ENCODE results near the gene SEMA5A.

The SEMA5A gene

GRCh38 chr5:9105851-9106250, 440.0 kb downstream of the SEMA5A start:
- DNase-seq (ENCODE audit: low read depth) = no peak

DNA sequence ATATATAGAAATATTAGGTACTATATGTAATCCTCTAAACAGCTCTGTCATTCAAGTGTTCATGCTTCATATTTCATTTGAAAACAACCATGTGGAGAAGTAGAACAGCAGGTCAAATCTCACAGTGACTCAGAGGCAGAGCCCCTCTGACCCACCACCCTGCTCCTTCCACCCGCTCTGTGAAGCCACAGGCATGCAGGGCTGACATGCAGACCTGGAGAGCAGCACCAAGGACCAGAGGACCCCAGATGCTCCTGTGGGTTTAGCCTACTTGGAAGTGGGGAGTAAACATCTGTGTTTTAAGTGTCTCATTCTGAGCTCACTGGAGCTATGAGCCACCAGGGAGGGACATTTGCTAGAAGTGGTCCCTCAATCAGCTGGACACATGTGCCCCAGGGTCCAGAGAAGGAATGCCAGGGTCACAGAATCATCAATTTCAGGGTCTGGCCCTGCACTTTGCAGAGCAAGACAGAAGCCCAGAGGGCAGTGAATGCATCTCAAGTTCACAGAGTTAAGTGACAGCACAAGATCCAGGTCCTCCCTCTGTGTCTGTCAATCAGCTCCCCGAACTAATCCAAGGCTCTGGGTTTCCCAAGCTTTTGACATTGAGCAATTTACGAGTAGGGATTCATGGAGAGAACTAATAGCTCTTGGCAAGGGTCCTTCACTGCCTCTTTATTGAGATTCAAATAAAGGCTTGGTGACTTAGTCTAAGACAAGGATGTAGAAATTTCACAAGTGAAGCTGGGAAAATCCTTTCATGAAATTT, 441.1 kb downstream of the SEMA5A start:
- DNase-seq (ENCODE audit: low read depth) = no peak

DNA sequence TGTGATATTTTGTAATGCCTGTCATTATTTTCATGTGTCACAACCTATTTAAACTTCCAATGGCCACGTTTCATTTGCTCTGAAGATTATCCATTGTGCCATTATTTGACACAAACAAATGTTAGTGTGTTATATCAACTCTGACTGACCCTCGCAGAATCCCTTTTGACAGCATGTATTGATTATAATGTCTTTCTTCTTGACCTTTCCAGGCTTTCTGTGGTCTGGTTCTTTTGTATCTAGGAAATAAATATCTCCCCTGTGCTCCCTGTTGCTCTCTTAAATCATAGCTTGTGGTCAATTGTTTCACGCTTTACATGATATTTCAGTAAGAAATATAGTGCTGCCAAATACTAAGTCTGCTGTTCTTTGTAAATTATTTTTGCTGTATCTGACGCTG, 442.6 kb downstream of the SEMA5A start:
- no peak for DNase-seq (ENCODE audit: low read depth)

DNA sequence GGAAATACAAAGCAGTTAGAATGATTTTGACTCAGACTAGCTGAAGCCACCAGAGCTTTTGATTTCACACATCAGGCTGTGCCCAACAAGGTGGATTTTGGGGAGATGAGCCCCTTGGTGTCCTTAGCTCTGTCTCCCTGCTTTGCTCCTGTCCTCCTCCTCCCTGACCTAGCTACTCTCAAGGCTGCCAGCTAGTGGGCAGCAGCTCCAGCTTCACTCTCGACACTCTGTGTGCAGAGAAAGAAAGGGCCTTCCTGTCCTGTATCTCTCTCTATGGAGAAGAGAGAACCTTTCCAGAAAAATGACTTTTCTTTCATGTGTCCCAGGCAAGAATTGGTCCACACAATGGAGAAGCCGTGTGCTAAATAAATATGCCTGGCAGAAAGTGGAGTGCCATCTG, 446.2 kb downstream of the SEMA5A start:
- DNase-seq (ENCODE audit: low read depth) = no peak

DNA sequence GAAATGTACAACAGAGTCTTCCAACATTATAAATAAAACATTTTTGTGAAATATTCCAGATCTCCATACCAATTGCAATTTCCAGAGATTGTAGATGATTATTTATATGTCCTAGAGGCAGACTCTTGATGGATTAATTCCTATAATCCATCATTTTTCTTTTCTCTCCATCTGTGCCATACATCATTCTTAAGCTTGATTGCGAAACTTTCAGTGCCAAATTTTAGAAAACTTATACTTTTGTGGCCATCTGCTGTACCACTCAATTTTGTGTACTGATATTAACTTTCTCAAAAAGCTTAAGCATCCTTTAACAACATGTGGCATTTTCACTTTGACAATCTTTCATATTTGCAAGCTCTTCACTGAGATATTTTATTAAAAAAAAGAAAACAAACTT, 446.9 kb downstream of the SEMA5A start:
- no peak for DNase-seq (ENCODE audit: low read depth)

DNA sequence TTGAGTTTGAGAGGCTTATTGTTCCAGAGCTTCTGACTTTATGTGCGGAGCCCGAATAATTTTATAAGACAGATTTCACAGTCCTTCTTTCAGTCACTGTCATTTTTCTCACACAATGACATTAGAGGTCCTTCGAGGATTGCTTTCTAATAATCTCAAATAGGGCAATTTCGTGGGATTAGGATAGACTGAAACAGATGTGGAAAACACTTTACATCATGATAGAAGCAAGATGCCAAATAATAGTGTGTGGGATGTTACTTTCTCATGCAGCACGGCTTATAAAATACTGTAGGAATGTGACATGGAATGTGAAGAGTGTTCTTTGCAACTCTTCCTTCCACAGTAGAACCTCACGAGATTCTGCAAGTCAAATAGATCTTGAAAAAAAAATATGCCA, 451.3 kb downstream of the SEMA5A start:
- DNase-seq (ENCODE audit: low read depth) = no peak

DNA sequence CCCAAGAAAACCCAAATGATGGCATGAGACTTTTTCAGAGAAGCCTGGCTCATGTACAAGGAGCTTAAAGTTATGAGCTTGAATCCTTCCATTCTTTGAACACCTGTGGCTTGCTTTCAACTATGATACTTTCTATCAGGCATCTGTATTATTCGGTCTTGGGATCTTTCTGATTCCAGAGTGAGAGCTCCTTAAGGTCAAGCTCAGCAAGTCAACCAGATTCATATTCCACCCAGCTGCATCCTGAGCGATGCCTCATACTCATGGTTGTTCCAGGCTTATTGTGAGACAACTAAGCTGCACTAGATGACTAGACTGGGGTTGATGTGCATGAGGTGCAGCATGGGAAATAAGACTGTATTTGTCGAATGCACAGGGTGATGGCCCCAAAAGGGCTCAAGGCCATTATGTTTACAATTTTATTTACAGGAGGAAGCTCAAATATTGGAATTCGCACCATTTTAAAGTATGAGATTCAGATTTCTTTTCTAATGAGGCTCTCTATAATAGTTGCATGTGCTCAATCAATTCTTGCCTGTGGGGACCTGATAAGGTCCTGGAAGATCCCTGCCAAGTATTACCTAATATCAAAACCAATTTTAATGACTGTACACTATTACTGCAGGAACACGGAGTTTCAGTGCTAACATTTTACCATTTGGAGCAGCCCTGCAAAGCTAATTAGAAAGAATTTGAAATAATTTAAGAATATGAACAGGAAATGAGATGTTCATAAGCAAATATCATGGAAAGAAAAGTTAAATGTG, 453.8 kb downstream of the SEMA5A start:
- DNase-seq (ENCODE audit: low read depth) = no peak

DNA sequence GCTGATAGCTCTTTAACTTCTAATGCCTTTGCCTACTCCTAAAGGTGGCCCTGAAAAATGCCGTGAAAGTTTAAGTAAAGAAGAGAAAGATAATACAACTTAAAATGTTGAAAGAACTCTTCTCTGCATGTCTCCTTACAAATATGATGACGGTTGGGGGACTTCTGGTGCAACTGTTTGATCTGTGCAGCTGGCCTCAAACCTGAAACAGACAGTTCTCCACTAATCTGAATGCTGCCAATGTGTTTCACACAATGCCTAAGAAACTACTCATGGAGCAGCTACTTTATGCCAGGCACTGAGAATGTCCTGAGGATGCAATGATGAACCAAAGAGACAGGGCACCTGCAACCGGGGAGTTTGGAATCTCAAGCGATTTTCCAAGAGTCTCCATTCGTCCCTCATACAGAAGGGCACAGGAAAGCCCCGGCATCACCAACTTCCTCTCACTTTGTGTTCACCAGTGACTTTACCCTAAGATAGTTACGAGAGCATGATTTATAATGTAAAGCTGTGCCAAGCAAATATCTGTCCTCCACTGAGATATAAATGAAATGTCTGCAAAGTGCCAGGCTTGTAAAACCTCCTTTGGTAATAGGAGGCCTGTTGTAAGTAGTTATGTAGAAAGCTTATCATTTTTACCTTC, 455.4 kb downstream of the SEMA5A start:
- DNase-seq (ENCODE audit: low read depth) = no peak

- DNase-seq (ENCODE audit: low read depth) = no peak
Measured at GRCh38 chr5:9089893-9090292, 456.0 kb downstream of the SEMA5A start.

DNA sequence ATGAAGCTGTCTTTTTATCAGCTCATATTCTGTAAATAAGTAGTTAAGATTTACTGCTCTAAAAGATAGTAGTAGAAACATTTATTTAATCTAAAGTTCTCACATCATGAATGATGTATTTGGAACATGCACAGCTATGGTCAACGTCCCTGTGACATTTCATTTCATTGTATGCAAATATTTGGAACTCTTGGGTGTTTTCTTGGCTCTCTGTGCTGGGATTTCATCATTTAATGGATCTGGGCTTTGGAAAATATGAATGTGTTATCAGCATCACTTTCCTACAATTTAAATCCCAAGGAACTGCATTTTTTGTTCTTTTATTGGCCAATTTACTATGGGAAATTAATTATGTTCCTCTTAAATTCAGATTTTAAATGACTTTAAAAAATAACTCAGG, 462.9 kb downstream of the SEMA5A start:
- no peak for DNase-seq (ENCODE audit: low read depth)

GRCh38 chr5:9072701-9073100, 473.2 kb downstream of the SEMA5A start:
- DNase-seq (ENCODE audit: low read depth) = no peak

- no peak for DNase-seq (ENCODE audit: low read depth)
Measured at GRCh38 chr5:9071524-9071923, 474.4 kb downstream of the SEMA5A start.

- no peak for DNase-seq (ENCODE audit: low read depth)
Measured at GRCh38 chr5:9071074-9071473, 474.8 kb downstream of the SEMA5A start.

DNA sequence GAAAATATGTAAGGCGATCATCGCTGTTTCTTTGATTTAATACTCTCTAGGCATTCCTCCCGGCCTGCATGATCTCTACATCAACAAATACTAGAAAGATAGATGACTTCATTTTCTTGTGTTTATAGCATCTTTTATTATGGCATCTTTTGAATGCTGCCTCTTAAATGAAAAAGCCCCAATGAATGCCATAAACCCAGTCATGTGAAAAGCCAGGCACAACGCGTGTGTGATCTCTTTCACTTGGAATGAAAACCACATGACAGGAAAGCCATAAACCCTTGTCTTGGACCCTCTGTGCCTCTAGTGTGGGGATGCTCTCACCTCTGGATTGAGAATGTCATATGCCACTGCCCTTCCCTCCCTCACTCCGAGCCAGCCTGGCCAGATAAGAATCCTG, 476.2 kb downstream of the SEMA5A start:
- no peak for DNase-seq (ENCODE audit: low read depth)

DNA sequence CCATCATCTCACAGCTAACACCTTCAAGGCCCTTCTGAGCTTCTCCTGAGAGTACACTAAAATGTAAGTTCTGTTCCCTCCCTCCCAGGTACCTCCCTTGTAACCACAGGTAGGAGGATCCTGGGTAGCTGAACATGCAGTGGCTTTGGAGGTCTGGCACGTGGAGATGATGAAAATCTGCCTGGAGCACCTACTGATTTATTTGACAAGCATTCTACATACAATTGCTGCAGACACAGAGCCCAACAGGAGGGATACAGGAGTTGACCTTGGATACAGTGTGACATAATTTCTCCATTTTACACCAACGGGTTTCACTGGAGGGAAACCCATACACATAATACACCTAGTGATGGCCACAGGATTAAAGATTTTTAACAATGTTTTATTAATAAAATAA, 478.7 kb downstream of the SEMA5A start:
- DNase-seq (ENCODE audit: low read depth) = no peak

DNA sequence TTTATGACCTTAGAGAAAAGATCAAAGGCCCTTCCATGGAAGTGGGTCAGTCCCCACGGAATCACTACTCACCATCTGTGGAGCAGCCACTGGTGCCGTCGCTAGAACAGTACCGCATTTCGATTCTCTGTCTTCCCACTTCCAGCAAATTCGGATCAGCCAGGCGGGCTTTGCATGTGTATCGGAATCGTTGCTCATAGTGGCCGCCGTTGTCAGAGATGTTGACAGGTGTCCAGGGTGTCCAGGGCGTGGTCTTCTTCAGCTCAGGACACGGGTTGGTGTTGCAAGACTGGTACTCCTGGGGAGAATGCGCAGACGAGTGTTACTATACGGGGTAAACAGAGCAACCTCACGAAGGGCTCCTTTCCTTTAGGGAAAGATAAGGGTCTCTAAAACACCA, 479.5 kb downstream of the SEMA5A start:
- DNase-seq (ENCODE audit: low read depth) = no peak

GRCh38 chr5:9063615-9064245, 482.1 kb downstream of the SEMA5A start:
- no peak for DNase-seq (ENCODE audit: low read depth)

- no peak for DNase-seq (ENCODE audit: low read depth)
Measured at GRCh38 chr5:9062873-9063272, 483.0 kb downstream of the SEMA5A start.

- no peak for DNase-seq (ENCODE audit: low read depth)
Measured at GRCh38 chr5:9059920-9060691, 485.8 kb downstream of the SEMA5A start.

DNA sequence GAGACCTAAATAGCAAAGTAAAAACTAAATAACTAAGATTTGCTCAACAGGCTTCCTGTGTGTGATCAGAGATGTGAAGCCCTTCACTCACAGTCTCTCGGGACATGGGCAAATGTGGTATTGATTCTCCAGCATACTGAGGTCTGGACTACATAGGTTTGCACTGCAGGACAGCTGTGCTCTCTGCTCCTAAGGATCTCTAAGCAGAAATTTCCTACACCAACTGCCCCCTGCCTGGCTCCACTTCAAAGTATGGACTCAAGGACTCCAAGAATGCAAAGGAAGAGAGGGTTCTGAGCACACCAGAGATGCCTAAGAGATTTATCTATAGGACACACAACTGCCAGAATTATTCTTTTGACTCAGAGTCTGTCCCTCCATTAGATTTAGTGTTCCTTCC, 487.2 kb downstream of the SEMA5A start:
- no peak for DNase-seq (ENCODE audit: low read depth)

DNA sequence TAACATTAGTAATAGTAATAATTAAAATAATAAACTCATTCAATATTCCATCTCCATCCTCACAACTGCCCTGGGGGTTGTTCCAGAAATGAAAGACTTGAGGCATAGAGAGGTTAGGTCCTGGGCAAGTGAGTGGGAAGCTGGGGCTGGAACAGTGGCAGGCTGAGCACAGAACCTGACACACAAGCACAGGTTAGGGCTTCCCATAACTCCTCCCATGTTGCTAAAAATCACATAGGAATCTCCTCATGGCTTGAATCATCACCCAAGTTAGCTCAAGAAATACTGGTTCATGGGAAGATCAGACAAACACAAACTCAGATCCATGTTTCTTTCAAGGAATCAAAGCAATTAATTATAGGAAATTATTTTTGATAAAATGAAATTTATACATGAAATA, 487.7 kb downstream of the SEMA5A start:
- no peak for DNase-seq (ENCODE audit: low read depth)

GRCh38 chr5:9057406-9058000, 488.4 kb downstream of the SEMA5A start:
- DNase-seq (ENCODE audit: low read depth) = no peak

Measured in activated T-helper 1 cell treated with Interleukin-2 at 50 U/mL for 16 hours (primary cell).